ENCODE measurements around the gene ANKRD9.

ANKRD9 gene

DNA sequence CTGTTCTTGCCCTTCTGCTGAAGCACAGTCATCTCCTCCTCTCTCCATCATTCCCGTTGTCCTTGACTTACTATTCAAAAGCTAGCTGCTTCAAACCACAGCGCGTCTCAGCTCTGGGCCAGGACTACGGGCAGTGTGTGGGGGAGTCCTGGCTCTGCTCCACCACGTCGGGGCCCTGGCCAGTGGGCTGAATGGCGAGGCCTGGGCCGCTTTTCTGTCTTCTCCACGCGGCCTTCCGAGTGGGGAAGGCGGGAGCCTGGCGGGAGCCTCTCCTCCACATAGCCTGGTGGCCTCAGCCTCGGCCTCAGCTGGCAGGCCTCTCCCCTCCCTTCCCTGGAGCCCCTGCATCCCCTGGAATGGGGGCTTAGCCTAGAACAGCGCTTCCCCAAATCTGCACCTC lies 16.5 kb downstream of the ANKRD9 start:
- Histone ChIP-seq H3K27me3 (ENCODE audit: insufficient read depth, low read length) (no peaks in the 10 kb centered on the region), H2AFZ (ENCODE audit: insufficient read depth, low read length, poor library complexity) (no peak overlapping the region), H3K9ac (ENCODE audit: low read length) (no peak overlapping the region), H2AK5ac (ENCODE audit: low read length) (no peak overlapping the region), H4K8ac (ENCODE audit: low read depth, low read length) (no peak overlapping the region), H3K79me2 (ENCODE audit: control insufficient read depth, insufficient read depth, low read length, poor library complexity) (no peaks in the 10 kb centered on the region), H3K36me3 (ENCODE audit: control insufficient read depth in 1 of 2, insufficient read depth in 2 of 2, low read length in 2 of 2) (peaks cover 2 to 8% of the 10 kb centered on the region in 2 experiments), H3K79me1 (ENCODE audit: low read length) (no peaks in the 10 kb centered on the region), H4K12ac (ENCODE audit: low read depth, low read length) (no peak overlapping the region), H3K18ac (ENCODE audit: low read length) (no peak overlapping the region), H3K4me2 (ENCODE audit: low read length) (no peak overlapping the region), H4K91ac (ENCODE audit: low read depth, low read length) (no peak overlapping the region), H3K27ac (ENCODE audit: low read depth, low read length) (no peak overlapping the region), H3K4ac (ENCODE audit: low read depth, low read length) (no peak overlapping the region), H3K4me1 (ENCODE audit: control insufficient read depth in 1 of 2, insufficient read depth in 2 of 2, low read length in 2 of 2) (no peaks in the 10 kb centered on the region), H2BK5ac (ENCODE audit: low read depth, low read length, poor library complexity) (no peak overlapping the region), H3K23ac (ENCODE audit: low read length) (no peak overlapping the region), H2BK12ac (ENCODE audit: low read length) (no peak overlapping the region), H3K4me3 (ENCODE audit: low read depth, low read length) (no peak overlapping the region), H3K14ac (ENCODE audit: low read length) (no peak overlapping the region), H3K9me3 (ENCODE audit: insufficient read depth, low read depth, low read length) (no peaks in the 10 kb centered on the region), H2BK120ac (ENCODE audit: insufficient read depth, low read length, poor library complexity) (no peak overlapping the region)
- WGBS (ENCODE audit: extremely low coverage, insufficient coverage, insufficient read length), result no CpG with 5 or more reads among the region's 15 CpGs
- DNase-seq, result no peak

DNA sequence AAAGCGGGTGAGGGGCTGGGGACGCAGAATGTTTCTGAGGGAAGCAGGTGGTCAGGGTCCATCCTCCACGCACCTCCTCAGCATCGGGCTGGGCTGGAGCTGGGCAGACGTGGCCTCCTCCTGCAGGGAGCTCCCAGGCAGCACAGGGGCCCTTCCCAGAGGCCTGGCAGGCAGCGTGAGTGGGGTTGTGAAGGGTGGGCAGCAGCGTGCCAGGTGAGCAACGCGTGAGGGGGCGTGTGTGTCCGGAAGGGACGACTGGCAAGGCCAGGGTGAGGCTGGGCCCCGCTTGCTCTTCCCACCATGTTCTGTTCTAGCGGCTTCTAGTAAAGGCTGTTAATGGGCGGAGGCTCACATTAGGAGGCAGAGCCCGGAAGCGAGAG lies 17.1 kb downstream of the ANKRD9 start:
- Histone ChIP-seq H3K27me3 (ENCODE audit: insufficient read depth, low read length) (no peaks in the 10 kb centered on the region), H3K27ac (ENCODE audit: low read depth, low read length) (no peak overlapping the region), H3K36me3 (ENCODE audit: control insufficient read depth in 1 of 2, insufficient read depth in 2 of 2, low read length in 2 of 2) (peaks cover 0 to 4% of the 10 kb centered on the region in 2 experiments), H2BK5ac (ENCODE audit: low read depth, low read length, poor library complexity) (no peak overlapping the region), H2AFZ (ENCODE audit: insufficient read depth, low read length, poor library complexity) (no peak overlapping the region), H3K9ac (ENCODE audit: low read length) (no peak overlapping the region), H3K14ac (ENCODE audit: low read length) (no peak overlapping the region), H2BK120ac (ENCODE audit: insufficient read depth, low read length, poor library complexity) (no peak overlapping the region), H3K79me1 (ENCODE audit: low read length) (no peaks in the 10 kb centered on the region), H2AK5ac (ENCODE audit: low read length) (no peak overlapping the region), H4K8ac (ENCODE audit: low read depth, low read length) (no peak overlapping the region), H3K4me3 (ENCODE audit: low read depth, low read length) (no peak overlapping the region), H3K4ac (ENCODE audit: low read depth, low read length) (no peak overlapping the region), H3K23ac (ENCODE audit: low read length) (no peak overlapping the region), H3K79me2 (ENCODE audit: control insufficient read depth, insufficient read depth, low read length, poor library complexity) (no peaks in the 10 kb centered on the region), H3K18ac (ENCODE audit: low read length) (no peak overlapping the region), H3K4me2 (ENCODE audit: low read length) (no peak overlapping the region), H4K12ac (ENCODE audit: low read depth, low read length) (no peak overlapping the region), H3K9me3 (ENCODE audit: insufficient read depth, low read depth, low read length) (no peaks in the 10 kb centered on the region), H3K4me1 (ENCODE audit: control insufficient read depth in 1 of 2, insufficient read depth in 2 of 2, low read length in 2 of 2) (no peaks in the 10 kb centered on the region), H4K91ac (ENCODE audit: low read depth, low read length) (no peak overlapping the region), H2BK12ac (ENCODE audit: low read length) (no peak overlapping the region)
- DNase-seq, result no peak
- WGBS (ENCODE audit: extremely low coverage, insufficient coverage, insufficient read length), result no CpG with 5 or more reads among the region's 17 CpGs

DNA sequence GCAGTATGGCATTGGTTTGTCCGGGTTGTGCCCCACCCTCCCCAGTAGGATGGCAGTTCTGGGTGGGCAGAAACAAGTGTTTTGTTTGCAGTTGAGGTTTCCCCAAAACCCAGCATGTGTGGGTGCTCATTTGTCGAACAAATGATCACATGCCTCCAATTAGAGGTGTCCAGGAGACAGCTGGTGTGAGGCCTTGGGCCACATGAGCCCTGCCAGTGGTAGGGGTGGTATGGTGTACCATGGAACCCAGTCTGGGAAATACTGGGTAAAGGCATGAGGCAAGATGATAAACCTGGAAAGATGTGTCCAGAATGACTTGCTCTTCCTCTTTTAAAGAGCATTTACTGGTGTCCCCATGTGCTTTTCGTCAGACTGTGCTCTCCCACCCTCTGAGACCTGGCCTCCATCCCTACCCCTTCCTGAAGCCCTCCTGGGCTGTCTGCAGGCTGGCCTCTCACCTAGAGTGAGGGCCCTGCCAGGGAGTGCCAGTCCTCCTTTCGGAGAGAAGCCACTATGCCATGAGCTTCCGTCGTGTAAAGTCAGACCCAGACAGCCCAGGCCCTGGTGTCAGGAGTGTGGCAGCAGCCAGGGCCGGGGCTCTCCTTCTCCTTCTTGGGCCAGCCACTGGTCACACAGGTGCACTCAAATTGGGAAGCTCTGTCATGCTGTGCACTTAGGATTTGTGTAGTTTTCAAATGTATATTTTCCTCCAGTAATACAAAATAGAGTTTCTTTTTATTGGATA lies 17.6 kb downstream of the ANKRD9 start:
- Histone ChIP-seq H2AK5ac (ENCODE audit: low read length) (no peak overlapping the region), H3K79me2 (ENCODE audit: control insufficient read depth, insufficient read depth, low read length, poor library complexity) (no peaks in the 10 kb centered on the region), H2BK12ac (ENCODE audit: low read length) (no peak overlapping the region), H3K27ac (ENCODE audit: low read depth, low read length) (no peak overlapping the region), H3K79me1 (ENCODE audit: low read length) (peaks cover under 1% of the 10 kb centered on the region), H2AFZ (ENCODE audit: insufficient read depth, low read length, poor library complexity) (no peak overlapping the region), H3K9me3 (ENCODE audit: insufficient read depth, low read depth, low read length) (no peaks in the 10 kb centered on the region), H2BK120ac (ENCODE audit: insufficient read depth, low read length, poor library complexity) (no peak overlapping the region), H4K12ac (ENCODE audit: low read depth, low read length) (no peak overlapping the region), H3K36me3 (ENCODE audit: control insufficient read depth in 1 of 2, insufficient read depth in 2 of 2, low read length in 2 of 2) (peaks cover 0 to 2% of the 10 kb centered on the region in 2 experiments), H3K4ac (ENCODE audit: low read depth, low read length) (no peak overlapping the region), H3K4me1 (ENCODE audit: control insufficient read depth in 1 of 2, insufficient read depth in 2 of 2, low read length in 2 of 2) (peaks cover 1 to 4% of the 10 kb centered on the region in 2 experiments), H3K18ac (ENCODE audit: low read length) (no peak overlapping the region), H3K4me2 (ENCODE audit: low read length) (no peak overlapping the region), H2BK5ac (ENCODE audit: low read depth, low read length, poor library complexity) (no peak overlapping the region), H4K8ac (ENCODE audit: low read depth, low read length) (no peak overlapping the region), H4K91ac (ENCODE audit: low read depth, low read length) (no peak overlapping the region), H3K4me3 (ENCODE audit: low read depth, low read length) (no peak overlapping the region), H3K27me3 (ENCODE audit: insufficient read depth, low read length) (no peaks in the 10 kb centered on the region), H3K23ac (ENCODE audit: low read length) (peak overlapping the region; percentile 31), H3K9ac (ENCODE audit: low read length) (no peak overlapping the region), H3K14ac (ENCODE audit: low read length) (no peak overlapping the region)
- WGBS (ENCODE audit: extremely low coverage, insufficient coverage, insufficient read length), result no CpG with 5 or more reads among the region's 7 CpGs
- no peak for DNase-seq

DNA sequence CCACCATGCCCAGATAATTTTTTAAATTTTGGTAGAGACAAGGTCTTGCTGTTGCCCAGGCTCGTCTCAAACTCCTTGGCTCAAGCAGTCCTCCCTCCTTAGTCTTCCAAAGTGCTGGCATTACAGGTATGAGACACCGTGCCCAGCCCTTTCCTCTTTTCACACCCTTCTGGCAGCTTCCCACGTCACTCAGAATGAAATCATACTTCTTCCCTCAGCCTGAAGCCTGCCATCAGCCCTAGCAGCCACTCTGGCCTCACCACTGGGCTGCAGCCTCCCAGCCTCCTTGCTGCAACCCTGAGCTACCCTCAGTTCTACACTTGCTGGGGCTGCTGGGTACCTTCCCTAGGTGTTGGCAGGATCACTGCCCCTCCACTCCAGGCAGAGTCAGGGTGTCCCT lies 18.2 kb downstream of the ANKRD9 start:
- Histone ChIP-seq H4K91ac (ENCODE audit: low read depth, low read length) (no peak overlapping the region), H3K79me1 (ENCODE audit: low read length) (peaks cover 3% of the 10 kb centered on the region), H3K9me3 (ENCODE audit: insufficient read depth, low read depth, low read length) (no peaks in the 10 kb centered on the region), H4K12ac (ENCODE audit: low read depth, low read length) (no peak overlapping the region), H2BK12ac (ENCODE audit: low read length) (no peak overlapping the region), H3K4me2 (ENCODE audit: low read length) (no peak overlapping the region), H4K8ac (ENCODE audit: low read depth, low read length) (no peak overlapping the region), H3K4ac (ENCODE audit: low read depth, low read length) (no peak overlapping the region), H3K4me3 (ENCODE audit: low read depth, low read length) (no peak overlapping the region), H2BK120ac (ENCODE audit: insufficient read depth, low read length, poor library complexity) (no peak overlapping the region), H2AFZ (ENCODE audit: insufficient read depth, low read length, poor library complexity) (no peak overlapping the region), H3K4me1 (ENCODE audit: control insufficient read depth in 1 of 2, insufficient read depth in 2 of 2, low read length in 2 of 2) (peaks cover 6 to 9% of the 10 kb centered on the region in 2 experiments), H3K27ac (ENCODE audit: low read depth, low read length) (no peak overlapping the region), H3K23ac (ENCODE audit: low read length) (peak overlapping the region; percentile 31), H3K14ac (ENCODE audit: low read length) (no peak overlapping the region), H2AK5ac (ENCODE audit: low read length) (no peak overlapping the region), H3K27me3 (ENCODE audit: insufficient read depth, low read length) (no peaks in the 10 kb centered on the region), H2BK5ac (ENCODE audit: low read depth, low read length, poor library complexity) (no peak overlapping the region), H3K79me2 (ENCODE audit: control insufficient read depth, insufficient read depth, low read length, poor library complexity) (no peaks in the 10 kb centered on the region), H3K18ac (ENCODE audit: low read length) (no peak overlapping the region), H3K36me3 (ENCODE audit: control insufficient read depth in 1 of 2, insufficient read depth in 2 of 2, low read length in 2 of 2) (no peaks in the 10 kb centered on the region), H3K9ac (ENCODE audit: low read length) (no peak overlapping the region)
- no peak for DNase-seq
- WGBS (ENCODE audit: extremely low coverage, insufficient coverage, insufficient read length), result no CpG with 5 or more reads among the region's 3 CpGs

Measured in trophoblast cell (in vitro differentiated cells and primary cell).